Esophagus muscularis mucosa (tissue), 3 donors: Measurements from ENCODE around the gene RGS3.

Experiments used
- POLR2A ChIP-seq: fragments of 450-650 bp; IDR thresholded peaks from one replicate; pipeline ENCODE4 v1.6.1; 2017; ENCODE audit warnings: antibody characterized with exemption, moderate library complexity, mild to moderate bottlenecking, low read depth
- POLR2AphosphoS5 ChIP-seq, 2 donors: sonication (generic); formaldehyde crosslinking; IDR thresholded peaks; one replicate each; pipeline ENCODE4 v1.6.1; 2017; ENCODE audit warnings: antibody characterized with exemption in 2 of 2
- TF ChIP-seq, protein P1 (sequence below), 3 experiments: fragments of 200-600 bp in 2 of 3; fragments of 450-650 bp in 1 of 3; sonication (generic) in 2 of 3; IDR thresholded peaks; one replicate each; pipeline ENCODE4 v1.5.1; 2017 to 2019; ENCODE audit warnings: antibody characterized with exemption in 3 of 3, mild to moderate bottlenecking in 2 of 3, moderate library complexity in 1 of 3

DNA sequence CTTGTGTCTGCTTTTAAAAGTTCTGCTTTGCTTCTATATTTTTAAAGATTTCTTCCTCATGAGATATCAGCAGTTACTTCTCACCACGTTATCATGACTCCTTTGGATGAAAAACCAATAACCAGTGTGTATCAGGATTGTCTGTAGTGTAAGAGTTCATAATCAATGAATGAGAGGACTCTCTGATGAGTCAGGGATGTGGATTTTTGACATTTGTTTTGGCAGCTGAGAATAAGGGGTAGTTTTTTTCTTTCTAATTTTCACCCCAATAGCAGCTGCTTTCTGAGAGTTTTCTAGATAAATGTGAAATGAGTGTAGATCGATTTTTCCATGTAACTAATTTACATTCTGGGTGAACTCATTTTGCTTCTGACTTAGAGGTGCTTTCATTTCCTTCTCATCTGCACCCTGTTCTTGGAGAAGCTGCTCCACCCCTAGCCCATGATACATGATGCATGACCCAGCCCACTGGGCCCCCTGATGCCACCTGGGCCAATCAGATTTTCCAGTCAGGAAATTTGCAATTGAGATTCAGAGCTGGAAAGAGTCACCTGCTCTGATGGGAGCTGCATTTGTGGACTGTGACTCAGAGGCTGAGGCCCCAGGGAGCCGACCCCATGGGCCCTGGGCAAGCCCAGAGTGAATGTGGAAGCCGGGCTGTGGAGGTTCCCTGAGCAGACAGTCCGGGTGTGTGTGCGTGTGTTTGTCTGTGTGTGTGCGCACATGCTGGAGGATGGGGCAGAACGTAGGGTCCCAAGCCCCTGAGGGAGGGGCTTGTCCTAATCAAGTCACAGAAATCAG is 159.3 kb downstream of the RGS3 start:
- TF ChIP-seq POLR2A (no peak), POLR2AphosphoS5 (IDR thresholded peaks at IDR 0.05) (no peak)
- TF ChIP-seq, protein P1, sequence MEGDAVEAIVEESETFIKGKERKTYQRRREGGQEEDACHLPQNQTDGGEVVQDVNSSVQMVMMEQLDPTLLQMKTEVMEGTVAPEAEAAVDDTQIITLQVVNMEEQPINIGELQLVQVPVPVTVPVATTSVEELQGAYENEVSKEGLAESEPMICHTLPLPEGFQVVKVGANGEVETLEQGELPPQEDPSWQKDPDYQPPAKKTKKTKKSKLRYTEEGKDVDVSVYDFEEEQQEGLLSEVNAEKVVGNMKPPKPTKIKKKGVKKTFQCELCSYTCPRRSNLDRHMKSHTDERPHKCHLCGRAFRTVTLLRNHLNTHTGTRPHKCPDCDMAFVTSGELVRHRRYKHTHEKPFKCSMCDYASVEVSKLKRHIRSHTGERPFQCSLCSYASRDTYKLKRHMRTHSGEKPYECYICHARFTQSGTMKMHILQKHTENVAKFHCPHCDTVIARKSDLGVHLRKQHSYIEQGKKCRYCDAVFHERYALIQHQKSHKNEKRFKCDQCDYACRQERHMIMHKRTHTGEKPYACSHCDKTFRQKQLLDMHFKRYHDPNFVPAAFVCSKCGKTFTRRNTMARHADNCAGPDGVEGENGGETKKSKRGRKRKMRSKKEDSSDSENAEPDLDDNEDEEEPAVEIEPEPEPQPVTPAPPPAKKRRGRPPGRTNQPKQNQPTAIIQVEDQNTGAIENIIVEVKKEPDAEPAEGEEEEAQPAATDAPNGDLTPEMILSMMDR (IDR thresholded peaks at IDR 0.05): no peak
